Esophagus muscularis mucosa (tissue), 4 donors: ENCODE data around the gene SETD4. TPM values are rescaled to one million over a fixed set of nuclear protein-coding genes. Genes with fewer than 3 reads are reported as not detected.

Experiments used
- DNase-seq: peaks from one replicate; pipeline ENCODE4 v3.0.0-alpha.2; 2017; ENCODE audit errors: extremely low spot score
- H3K27ac ChIP-seq, 4 donors: fragments of 200-600 bp; sonication (generic); replicated peaks in 1 of 4; 1 replicate in 3 of 4; 2 replicates in 1 of 4; pipeline ENCODE4 v1.5.1; 2016 to 2019; ENCODE audit warnings: mild to moderate bottlenecking in 1 of 4
- H3K27me3 ChIP-seq, 4 donors: fragments of 200-600 bp; sonication (generic); one replicate each; pipeline versions ENCODE4 v1.5.1 to v1.6.0; 2016 to 2019
- H3K36me3 ChIP-seq, 4 donors: fragments of 200-600 bp; sonication (generic); one replicate each; pipeline ENCODE4 v1.5.1; 2016 to 2019
- H3K4me1 ChIP-seq, 4 donors: fragments of 200-600 bp; sonication (generic); one replicate each; pipeline ENCODE4 v1.5.1; 2016 to 2019
- H3K4me3 ChIP-seq, 4 donors: fragments of 200-600 bp; sonication (generic); 1 replicate in 2 of 4; 2 replicates in 2 of 4; pipeline ENCODE4 v1.5.1; 2016 to 2019; ENCODE audit warnings: mild to moderate bottlenecking in 4 of 4, moderate library complexity in 1 of 4
- H3K9me3 ChIP-seq, 4 donors: fragments of 200-600 bp; sonication (generic); 1 replicate in 3 of 4; 2 replicates in 1 of 4; pipeline ENCODE4 v1.5.1; 2016 to 2019
- CTCF ChIP-seq, 3 experiments: fragments of 200-600 bp in 2 of 3; fragments of 450-650 bp in 1 of 3; sonication (generic) in 2 of 3; IDR thresholded peaks; one replicate each; pipeline ENCODE4 v1.5.1; 2017 to 2019; ENCODE audit warnings: antibody characterized with exemption in 3 of 3, mild to moderate bottlenecking in 2 of 3, moderate library complexity in 1 of 3
- EP300 ChIP-seq: sonication (generic); formaldehyde crosslinking; IDR thresholded peaks from one replicate; pipeline ENCODE4 v1.6.1; 2017; ENCODE audit warnings: antibody characterized with exemption
- POLR2A ChIP-seq: fragments of 450-650 bp; IDR thresholded peaks from one replicate; pipeline ENCODE4 v1.6.1; 2017; ENCODE audit warnings: antibody characterized with exemption, moderate library complexity, mild to moderate bottlenecking, low read depth
- POLR2AphosphoS5 ChIP-seq, 2 donors: sonication (generic); formaldehyde crosslinking; IDR thresholded peaks; one replicate each; pipeline ENCODE4 v1.6.1; 2017; ENCODE audit warnings: antibody characterized with exemption in 2 of 2
- WGBS: methylation state at CpG from one replicate; pipeline ENCODE4 v1.1.5; 2018; 5-methylcytosine and 5-hydroxymethylcytosine counted together
- intact Hi-C: fragments of 100-400 bp; cut with DNase I; formaldehyde crosslinking; loops from one replicate; pipeline ENCODE4 v1.15.1; 2023
- total RNA-seq, 4 donors: library from RNA; depleted of rRNA; stranded (reverse); fragments of >200 nt; gene quantifications; one replicate each; pipeline versions ENCODE4 v1.1.0 to v1.2.1, GENCODE V29; 2016

SETD4 gene
- total RNA-seq, 4 donors from 2014 or later, result 10.8 to 15.2 (median 13.3) TPM

- Histone ChIP-seq H3K36me3 (peaks cover 0 to 3% (median under 1%) of the 10 kb centered on the region in 4 donors), H3K27ac (no peak overlapping the region), H3K4me1 (peaks cover 10 to 19% (median 18%) of the 10 kb centered on the region in 4 donors), H3K9me3 (no peaks in the 10 kb centered on the region), H3K27me3 (no peaks in the 10 kb centered on the region), H3K4me3 (no peak overlapping the region)
- 88% methylated on average over 14 of the region's 14 CpGs for WGBS
- no peak for DNase-seq
- TF ChIP-seq POLR2AphosphoS5 (IDR thresholded peaks at IDR 0.05) (no peak), CTCF (IDR thresholded peaks at IDR 0.05) (no peak), EP300 (no peak), POLR2A (no peak)
- intact Hi-C loops, result no loop called here
Measured at GRCh38 chr21:36063375-36064084, 3.2 kb upstream of the SETD4 start.

- Histone ChIP-seq H3K27ac (no peak overlapping the region), H3K4me3 (no peak overlapping the region), H3K27me3 (no peaks in the 10 kb centered on the region), H3K9me3 (no peaks in the 10 kb centered on the region), H3K36me3 (peaks cover 6 to 23% (median 19%) of the 10 kb centered on the region in 4 donors), H3K4me1 (peaks cover 19 to 33% (median 28%) of the 10 kb centered on the region in 4 donors)
- no peak for DNase-seq
- no peak for TF ChIP-seq CTCF (IDR thresholded peaks at IDR 0.05)
- no peak for TF ChIP-seq POLR2AphosphoS5 (IDR thresholded peaks at IDR 0.05)
- WGBS, result 100% methylated on average over 2 of the region's 2 CpGs
- intact Hi-C loops, result no loop called here
Measured at GRCh38 chr21:36061445-36061844, 1.1 kb upstream of the SETD4 start.

GRCh38 chr21:36059823-36060158 is 535 bp downstream of the SETD4 start:
- Histone ChIP-seq H3K36me3 (peaks cover 21 to 40% (median 36%) of the 10 kb centered on the region in 4 donors), H3K27me3 (no peaks in the 10 kb centered on the region), H3K27ac (peak overlapping the region; percentile 88 to 91 (median 90)), H3K9me3 (no peaks in the 10 kb centered on the region), H3K4me3 (peak overlapping the region; percentile 58 to 80 (median 77)), H3K4me1 (peaks cover 19 to 33% (median 28%) of the 10 kb centered on the region in 4 donors)
- TF ChIP-seq CTCF (IDR thresholded peaks at IDR 0.05) (no peak), POLR2AphosphoS5 (IDR thresholded peaks at IDR 0.05) (no peak), EP300 (no peak), POLR2A (no peak)
- intact Hi-C loops, result loop anchor here (1.0 kb wide), 1 partner anchor 53 kb away; no protein-coding TSS in a partner anchor
- no peak for DNase-seq
- WGBS, result 0% methylated on average over 23 of the region's 34 CpGs

- Histone ChIP-seq H3K36me3 (peaks cover 48 to 74% (median 71%) of the 10 kb centered on the region in 4 donors), H3K9me3 (no peaks in the 10 kb centered on the region), H3K4me3 (no peak overlapping the region), H3K27ac (no peak overlapping the region), H3K4me1 (peaks cover 19 to 27% (median 23%) of the 10 kb centered on the region in 4 donors), H3K27me3 (no peaks in the 10 kb centered on the region)
- no peak for DNase-seq
- WGBS, result 93% methylated on average over 3 of the region's 3 CpGs
- no peak for TF ChIP-seq POLR2AphosphoS5 (IDR thresholded peaks at IDR 0.05)
- no peak for TF ChIP-seq EP300
- TF ChIP-seq CTCF (IDR thresholded peaks at IDR 0.05), result no peak
- no peak for TF ChIP-seq POLR2A
- intact Hi-C loops, result no loop called here
Measured at GRCh38 chr21:36055551-36055950, 4.8 kb downstream of the SETD4 start.

- H3K36me3 ChIP-seq, result peaks cover 48 to 91% (median 87%) of the 10 kb centered on the region in 4 donors
Measured at GRCh38 chr21:36053715-36054062, 6.6 kb downstream of the SETD4 start.

More at GRCh38 chr21:36053715-36054062, 6.6 kb downstream of the SETD4 start:
- Histone ChIP-seq H3K27ac (no peak overlapping the region), H3K9me3 (no peaks in the 10 kb centered on the region), H3K4me3 (no peak overlapping the region), H3K27me3 (no peaks in the 10 kb centered on the region), H3K4me1 (peaks cover 8 to 16% (median 13%) of the 10 kb centered on the region in 4 donors)
- WGBS, result 74% methylated on average over 2 of the region's 3 CpGs
- no peak for DNase-seq
- TF ChIP-seq POLR2AphosphoS5 (IDR thresholded peaks at IDR 0.05), result no peak
- no peak for TF ChIP-seq POLR2A
- no peak for TF ChIP-seq EP300
- no peak for TF ChIP-seq CTCF (IDR thresholded peaks at IDR 0.05)
- intact Hi-C loops, result no loop called here
